B cell (primary cell): ENCODE results near the gene POU2F2. TPM values are rescaled to one million over a fixed set of nuclear protein-coding genes. Genes with fewer than 3 reads are reported as not detected.

Experiments used
- ATAC-seq: fragments of 200-7000 bp; cut with Tn5 transposase; one replicate; pipeline ENCODE4 v1.10.0; 2021; ENCODE audit warnings: low read depth, mild to moderate bottlenecking, moderate number of reproducible peaks, moderate library complexity
- CTCF ChIA-PET: fragments of 350-600 bp; sonication (Branson Sonifier 250); formaldehyde crosslinking; loops from one replicate; lab custom pipeline; 2021; ENCODE audit warnings: antibody characterized with exemption, inconsistent platforms; lab: Charles Lee
- POLR2A ChIA-PET: fragments of 350-600 bp; sonication (Branson Sonifier 250); formaldehyde crosslinking; loops from one replicate; lab custom pipeline; 2021; ENCODE audit warnings: antibody characterized with exemption; lab: Charles Lee
- DNase-seq: peaks from one replicate; pipeline ENCODE4 v3.0.0; 2013
- H2AFZ ChIP-seq: 2 replicates; pipeline ENCODE4 v1.6.1; 2012; ENCODE audit warnings: mild to moderate bottlenecking, low read depth, low read length; ENCODE audit not compliant: insufficient read depth, poor library complexity, severe bottlenecking
- H3K27ac ChIP-seq, 2 donors: 1 replicate in 1 of 2; 2 replicates in 1 of 2; pipeline ENCODE4 v1.5.1; 2012 to 2013; ENCODE audit warnings: low read length in 2 of 2, mild to moderate bottlenecking in 2 of 2, moderate library complexity in 1 of 2
- H3K27me3 ChIP-seq, 4 experiments: fragments of 200-600 bp in 1 of 4; sonication (generic) in 1 of 4; replicated peaks in 1 of 4; 1 replicate in 2 of 4; 2 replicates in 2 of 4; pipeline versions ENCODE4 v1.6.1 to v1.7.0; 2013 to 2016; ENCODE audit warnings: low read length in 3 of 4, mild to moderate bottlenecking in 2 of 4, mixed read lengths in 1 of 4, moderate library complexity in 1 of 4; ENCODE audit not compliant: insufficient read depth in 4 of 4, control insufficient read depth in 3 of 4; ENCODE audit errors: control extremely low read depth in 1 of 4
- H3K36me3 ChIP-seq, 2 experiments: replicated peaks in 1 of 2; 1 replicate in 1 of 2; 2 replicates in 1 of 2; pipeline versions ENCODE4 v1.6.1 to v1.7.1; 2013; ENCODE audit warnings: low read length in 1 of 2; ENCODE audit not compliant: insufficient read depth in 2 of 2, control insufficient read depth in 1 of 2; ENCODE audit errors: control extremely low read depth in 1 of 2, extremely low read depth in 1 of 2
- H3K4me1 ChIP-seq, 2 donors: fragments of 200-600 bp in 1 of 2; sonication (generic) in 1 of 2; 1 replicate in 1 of 2; 2 replicates in 1 of 2; pipeline versions ENCODE4 v1.5.1 to v1.6.1; 2013 to 2017; ENCODE audit warnings: low read length in 2 of 2; ENCODE audit not compliant: control insufficient read depth in 2 of 2, insufficient read depth in 2 of 2
- H3K4me2 ChIP-seq: replicated peaks from 2 replicates; pipeline ENCODE3; 2012; ENCODE audit warnings: mild to moderate bottlenecking, low read depth, low read length; ENCODE audit not compliant: poor library complexity, severe bottlenecking
- H3K4me3 ChIP-seq, 5 experiments: fragments of 200-600 bp in 1 of 5; sonication (generic) in 1 of 5; 1 replicate in 3 of 5; 2 replicates in 2 of 5; pipeline versions ENCODE4 v1.5.1 to v1.7.0; 2011 to 2016; ENCODE audit warnings: low read length in 4 of 5, mild to moderate bottlenecking in 4 of 5, low read depth in 2 of 5, control low read depth in 1 of 5, moderate library complexity in 1 of 5; ENCODE audit not compliant: insufficient read depth in 1 of 5; ENCODE audit errors: control extremely low read depth in 1 of 5, extremely low read depth in 1 of 5
- H3K79me2 ChIP-seq: fragments of 200-600 bp; sonication (generic); one replicate; pipeline ENCODE4 v1.6.0; 2016; ENCODE audit warnings: low read length; ENCODE audit not compliant: control insufficient read depth, insufficient read depth
- H3K9ac ChIP-seq: fragments of 200-600 bp; sonication (generic); 2 replicates; pipeline ENCODE4 v1.6.1; 2017; ENCODE audit warnings: mild to moderate bottlenecking, low read length, moderate library complexity
- H3K9me3 ChIP-seq, 3 donors: one replicate each; pipeline versions ENCODE4 v1.6.1 to v1.7.1; 2013; ENCODE audit warnings: low read length in 2 of 3; ENCODE audit not compliant: control insufficient read depth in 2 of 3, insufficient read depth in 1 of 3; ENCODE audit errors: control extremely low read depth in 1 of 3
- H4K20me1 ChIP-seq: 2 replicates; pipeline ENCODE4 v1.6.0; 2012; ENCODE audit warnings: mild to moderate bottlenecking, low read length; ENCODE audit not compliant: insufficient read depth, control insufficient read depth, poor library complexity, severe bottlenecking
- H3K27ac Mint-ChIP-seq: one replicate; pipeline ENCODE4 v1.8.0; 2021; ENCODE audit warnings: mixed read lengths
- H3K27me3 Mint-ChIP-seq: one replicate; pipeline ENCODE4 v1.8.0; 2021; ENCODE audit warnings: mixed read lengths
- H3K4me1 Mint-ChIP-seq: one replicate; pipeline ENCODE4 v1.8.0; 2021; ENCODE audit warnings: mixed read lengths
- H3K4me3 Mint-ChIP-seq: one replicate; pipeline ENCODE4 v1.8.0; 2021; ENCODE audit warnings: mixed read lengths
- H3K9me3 Mint-ChIP-seq: one replicate; pipeline ENCODE4 v1.8.0; 2022; ENCODE audit warnings: mixed read lengths; ENCODE audit not compliant: insufficient read depth
- CTCF ChIP-seq: fragments of 200-600 bp; IDR thresholded peaks from one replicate; pipeline ENCODE4 v1.8.0; 2022; ENCODE audit warnings: antibody characterized with exemption, mild to moderate bottlenecking
- EZH2 ChIP-seq: IDR thresholded peaks from 2 replicates; pipeline ENCODE4 v1.6.1; 2012; ENCODE audit warnings: borderline replicate concordance, low read depth, mild to moderate bottlenecking, moderate library complexity, low read length; ENCODE audit not compliant: insufficient read depth, poor library complexity, severe bottlenecking
- WGBS: methylation state at CpG from one replicate; pipeline ENCODE4 v1.1.5; 2013; ENCODE audit warnings: missing lambda C conversion rate; ENCODE audit not compliant: insufficient coverage; 5-methylcytosine and 5-hydroxymethylcytosine counted together
- intact Hi-C: fragments of 100-400 bp; cut with micrococcal nuclease; formaldehyde crosslinking; loops from one replicate; pipeline ENCODE4 v1.10.0; 2022
- polyA plus RNA-seq: library from polyadenylated mRNA; depleted of rRNA; stranded (reverse); fragments of >200 nt; gene quantifications from 2 replicates; pipeline ENCODE4 v1.2.3, GENCODE V29; 2012
- total RNA-seq, 2 donors: library from RNA; stranded (reverse); fragments of 120-200 nt in 1 of 2; gene quantifications; 1 replicate in 1 of 2; 2 replicates in 1 of 2; pipeline versions ENCODE4 v1.2.3 to v1.2.4, GENCODE V29; 2013 to 2022

The POU2F2 gene
- total and polyA plus RNA-seq, 2 donors (not counting 1 experiment from before 2014, with no cell fraction given), result 152 to 170 TPM

DNA sequence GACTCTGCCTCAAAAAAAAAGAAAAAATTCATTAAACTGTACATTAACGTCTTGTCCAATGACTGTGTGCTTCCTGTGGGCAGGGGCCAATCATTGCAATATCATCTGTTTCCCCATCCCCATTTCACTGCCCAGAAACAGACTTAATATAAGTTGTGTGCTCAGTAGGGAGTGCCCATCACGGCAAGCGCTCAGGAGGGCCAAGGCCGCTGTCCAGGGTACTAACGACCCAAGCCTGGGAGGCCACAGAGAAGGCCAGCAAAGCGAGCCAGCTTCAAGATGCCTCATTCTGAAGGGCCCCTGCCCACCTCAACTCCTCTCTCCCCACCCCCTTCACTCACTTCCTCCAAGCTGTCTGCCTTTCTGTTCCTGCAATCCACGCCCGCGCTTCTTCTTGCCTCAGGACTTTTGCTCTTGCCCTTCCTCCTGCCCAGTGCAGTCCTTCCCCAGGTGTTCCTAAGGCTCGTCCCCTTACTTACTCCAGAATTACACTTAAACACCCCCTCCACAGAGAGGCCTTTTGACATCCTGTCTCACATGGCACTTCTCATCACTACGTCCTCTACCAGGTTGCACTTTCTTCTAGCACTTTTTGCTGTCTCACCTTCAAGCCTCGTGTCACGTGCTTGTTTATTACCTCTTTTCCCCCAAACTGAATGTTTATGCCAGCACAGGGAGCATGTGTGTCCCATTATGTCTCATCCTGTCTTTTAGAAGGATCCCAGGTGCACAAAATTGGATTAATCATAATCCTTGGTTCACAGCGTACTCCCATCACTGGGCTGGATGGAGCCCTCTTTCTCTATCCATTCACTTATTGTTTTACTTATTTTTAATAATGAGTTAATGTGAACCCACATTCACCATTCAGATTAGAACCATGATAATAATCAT, 11.3 kb upstream of the POU2F2 start:
- no peak overlapping the region for H3K4me3 ChIP-seq
- peaks cover 0 to 1% (median 0%) of the 10 kb centered on the region in 3 donors for H3K9me3 ChIP-seq
- no peak overlapping the region for H3K4me2 ChIP-seq
- no peak for DNase-seq
- H4K20me1 ChIP-seq, result peaks cover 23% of the 10 kb centered on the region
- CTCF ChIA-PET, result interaction anchor here (1.1 to 1.3 kb wide), 3 partner anchors 35 to 54 kb away, joined by 3 to 8 read pairs (median 4); no protein-coding TSS in a partner anchor
- H3K79me2 ChIP-seq, result peaks cover 7% of the 10 kb centered on the region
- Mint-ChIP-seq H3K4me1 (peaks cover 2% of the 10 kb centered on the region), H3K9me3 (no peaks in the 10 kb centered on the region), H3K4me3 (no peak overlapping the region), H3K27me3 (no peaks in the 10 kb centered on the region), H3K27ac (no peak overlapping the region)
- peaks cover 0 to 3% of the 10 kb centered on the region in 2 donors for H3K4me1 ChIP-seq
- no peak overlapping the region for H3K9ac ChIP-seq
- no peak overlapping the region for H3K27ac ChIP-seq
- no peak overlapping the region for H2AFZ ChIP-seq
- WGBS, result 93% methylated on average over 11 of the region's 14 CpGs
- TF ChIP-seq EZH2, result no peak
- TF ChIP-seq CTCF, result no peak
- POLR2A ChIA-PET, result interaction anchor here (0.6 kb wide), 1 partner anchor 185 kb away, joined by 5 read pairs; the partner anchor contains the start of gene RABAC1
- intact Hi-C loops, result no loop called here
- ATAC-seq, result no peak
- peaks cover 0 to 12% of the 10 kb centered on the region in 2 experiments for H3K36me3 ChIP-seq
- H3K27me3 ChIP-seq, result no peaks in the 10 kb centered on the region
